AG08396 (cell line): ENCODE data around the gene KLHL26.
A peak's percentile ranks its signal among the peaks of the same experiment; 100 is the strongest.
"Not testable (repeated sequence)": the region's sequence is repeated elsewhere in the genome, so short reads cannot be mapped to it uniquely, and the experiment has no call there.

Experiments used
- DNase-seq: peaks from one replicate; pipeline ENCODE4 v3.0.0; 2012; ENCODE audit warnings: low spot score, mixed read lengths

KLHL26 gene

DNA sequence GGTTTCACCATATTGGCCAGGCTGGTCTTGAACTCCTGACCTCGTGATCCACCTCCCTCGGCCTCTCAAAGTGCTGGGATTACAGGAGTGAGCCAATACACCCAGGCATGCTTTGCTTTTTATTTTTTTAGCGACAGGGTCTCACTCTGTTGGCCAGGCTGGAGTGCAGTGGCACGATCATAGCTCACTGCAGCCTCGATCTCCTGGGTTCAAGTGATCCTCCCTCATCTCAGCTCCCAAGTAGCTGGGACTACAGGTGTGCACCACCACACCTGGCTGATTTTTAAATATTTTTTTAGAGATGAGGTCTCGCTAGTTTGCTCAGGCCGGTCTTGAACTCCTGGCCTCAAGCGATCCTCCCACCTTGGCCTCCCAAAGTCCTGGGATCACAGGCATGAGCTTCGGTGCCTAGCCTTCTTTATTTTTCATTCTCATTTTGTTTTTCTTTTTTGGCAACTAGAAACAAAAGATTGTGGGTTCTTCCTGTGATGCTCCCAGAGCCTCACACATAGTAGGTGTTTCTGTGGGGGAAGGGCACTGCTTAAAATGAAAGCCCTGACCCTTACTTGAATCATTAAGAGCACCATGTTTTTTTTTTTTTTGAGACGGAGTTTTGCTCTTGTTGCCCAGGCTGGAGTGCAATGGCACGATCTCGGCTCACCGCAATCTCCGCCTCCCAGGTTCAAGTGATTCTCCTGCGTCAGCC is 36.0 kb upstream of the KLHL26 start:
- DNase-seq: not testable (repeated sequence)

GRCh38 chr19:18601875-18602274 is 35.0 kb upstream of the KLHL26 start:
- DNase-seq: no peak

DNA sequence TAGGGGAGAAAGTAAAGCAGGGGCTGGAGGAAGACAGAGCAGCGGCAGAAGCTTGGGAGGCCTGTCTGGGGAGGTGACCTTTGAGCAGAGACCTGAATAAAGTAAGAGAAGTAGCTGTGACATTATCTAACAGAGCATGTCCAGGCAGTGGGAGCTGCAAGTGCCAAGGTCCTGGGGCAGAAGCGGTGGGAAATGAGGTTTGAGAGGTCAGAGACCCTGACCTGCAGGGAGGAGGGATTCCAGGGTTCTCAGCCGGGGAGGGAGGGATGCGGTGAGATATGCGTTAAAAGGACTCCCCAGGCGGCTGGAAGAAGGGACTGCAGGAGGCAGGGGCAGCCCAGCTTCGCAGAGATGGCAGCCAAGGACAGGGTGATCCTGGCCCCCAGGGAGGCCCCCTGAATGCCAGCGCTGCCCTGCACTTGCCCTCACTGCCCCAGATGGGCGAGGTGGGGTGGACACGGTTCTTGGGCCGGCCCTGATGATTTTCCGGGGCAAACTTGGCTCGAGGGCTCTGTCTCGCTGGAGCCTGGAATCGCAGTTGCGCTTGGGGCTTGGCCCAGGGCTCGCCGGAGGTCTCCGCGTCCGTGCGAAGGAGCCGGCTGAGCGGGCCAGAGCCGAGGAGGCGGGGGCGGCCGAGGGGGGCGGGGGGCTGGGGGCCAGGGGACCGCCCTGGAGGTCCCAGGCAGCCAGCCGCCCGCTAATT is 33.4 kb upstream of the KLHL26 start:
- peak; percentile 77 for DNase-seq

DNA sequence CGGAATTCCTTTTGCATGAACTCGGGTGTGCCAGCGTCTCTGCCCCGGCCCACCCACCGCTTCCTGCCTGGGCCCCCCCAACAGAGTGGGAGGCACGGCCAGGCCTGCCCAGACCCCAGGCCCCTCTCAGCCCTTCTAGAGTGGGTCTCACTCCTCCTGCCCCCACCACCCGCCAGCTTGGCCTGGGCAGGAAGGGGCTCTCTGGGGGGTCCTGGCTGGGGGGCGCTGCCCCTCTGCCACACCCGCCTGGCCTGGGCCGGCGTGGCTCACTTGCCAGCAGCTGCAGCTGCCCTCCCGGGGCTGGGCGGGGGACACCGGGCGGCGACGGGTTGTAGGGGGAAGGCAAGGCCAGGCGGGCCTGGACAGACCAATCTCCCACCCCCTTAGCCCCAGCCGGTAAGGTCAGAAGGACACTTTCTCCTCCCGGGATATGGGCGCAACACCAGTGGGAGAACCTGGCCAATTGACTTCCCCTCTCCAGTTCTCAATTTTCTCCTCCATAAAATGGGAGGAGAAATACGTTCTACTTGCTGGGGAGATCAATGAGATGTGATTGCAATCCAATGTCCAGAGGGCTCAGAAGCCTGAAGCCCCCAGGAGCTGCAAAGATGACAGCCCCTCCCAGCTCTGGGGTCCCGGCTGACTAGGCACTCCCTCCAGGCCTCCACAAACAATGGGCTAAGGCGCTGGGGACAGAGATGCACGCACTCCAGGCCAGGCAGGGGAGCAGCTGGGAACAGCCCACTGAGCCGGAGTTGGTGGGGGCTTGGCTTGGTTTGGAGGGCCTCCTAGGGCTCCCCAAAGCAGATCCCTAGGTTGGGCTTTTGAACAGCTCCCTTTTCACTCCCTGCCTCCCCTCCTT is 32.6 kb upstream of the KLHL26 start:
- peak; percentile 6 for DNase-seq

DNA sequence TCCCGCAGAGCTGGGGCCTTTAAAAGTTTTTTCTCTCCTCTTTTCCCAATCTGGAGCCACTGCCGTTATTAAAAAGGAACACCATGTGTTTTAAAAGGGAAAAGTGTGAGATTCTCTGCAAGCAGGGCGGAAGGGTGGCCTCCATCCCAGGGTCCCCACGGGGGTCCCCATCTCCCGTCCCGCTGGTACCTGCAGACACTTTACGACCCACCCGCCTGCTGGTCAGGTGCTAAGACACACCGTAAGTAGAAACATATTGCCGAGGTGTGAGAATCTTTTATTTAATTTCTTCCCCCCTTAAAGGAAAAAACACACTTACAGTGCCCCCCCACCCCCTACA is 32.0 kb upstream of the KLHL26 start:
- no peak for DNase-seq

DNA sequence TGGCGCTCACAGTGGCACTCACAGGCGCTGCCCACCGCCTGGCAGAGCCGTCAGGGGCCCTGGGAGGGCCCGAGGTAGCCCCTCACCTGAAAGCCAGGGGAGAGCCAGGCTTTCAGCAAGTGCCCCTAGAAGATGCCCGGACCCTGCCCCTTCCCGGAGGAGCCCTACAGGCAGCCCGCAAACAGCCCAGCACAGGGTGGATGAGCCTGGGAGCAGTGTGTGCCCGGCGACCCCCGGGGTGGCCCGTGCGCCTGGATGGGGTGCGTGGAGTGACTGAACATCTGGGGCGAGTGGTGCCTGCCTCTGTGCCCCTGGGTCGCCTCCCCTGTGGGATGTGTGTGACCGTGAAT is 31.7 kb upstream of the KLHL26 start:
- DNase-seq: no peak

GRCh38 chr19:18605546-18606280 is 31.1 kb upstream of the KLHL26 start:
- peak; percentile 33 for DNase-seq

DNA sequence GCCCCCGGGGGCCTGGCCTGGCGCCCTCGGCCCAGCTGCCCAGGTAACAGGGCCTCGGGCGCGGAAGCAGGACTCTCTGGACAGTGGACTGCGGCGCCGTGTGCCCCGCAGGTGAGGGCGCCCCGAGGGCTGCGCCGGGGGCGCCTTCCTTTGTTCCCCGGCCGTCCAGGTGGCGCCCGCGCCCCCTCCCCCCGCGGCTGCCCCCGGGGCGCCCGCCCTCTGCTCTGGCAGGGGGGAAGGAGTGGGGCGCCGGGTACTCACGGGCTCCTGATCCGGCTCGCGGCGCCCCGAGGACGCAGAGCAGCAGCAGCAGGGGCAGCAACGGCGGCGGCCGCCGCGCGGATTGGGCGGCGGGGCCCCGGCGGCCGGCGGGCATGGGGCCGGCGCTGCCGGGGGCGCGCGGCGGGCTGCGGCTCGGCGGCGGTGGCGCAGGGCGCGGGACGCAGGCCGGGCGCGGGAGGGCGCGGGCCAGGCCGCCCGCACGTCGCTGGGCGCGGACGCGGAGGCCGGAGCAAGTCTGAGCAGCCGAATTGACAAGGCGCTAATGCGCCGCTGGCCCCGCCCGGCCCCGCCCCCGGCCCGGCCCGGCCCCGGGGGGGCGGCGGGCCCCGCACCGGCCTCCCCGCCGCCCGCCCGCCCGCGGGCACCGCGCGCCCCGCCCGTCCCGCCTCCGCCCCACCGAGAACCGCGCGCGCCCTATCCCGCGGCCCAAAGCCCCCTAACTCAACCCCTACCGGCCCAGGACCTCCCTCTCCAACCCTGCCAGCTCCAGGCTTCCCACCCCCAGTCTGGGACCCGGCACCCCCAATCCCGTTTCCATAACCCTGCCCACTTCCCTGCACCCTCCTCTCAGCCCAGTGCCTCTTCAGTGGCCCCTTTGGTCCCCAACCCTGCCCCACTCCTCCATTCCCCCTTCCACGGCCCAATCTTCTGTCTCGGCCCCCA is 30.3 kb upstream of the KLHL26 start, which contains the start of gene CRLF1:
CRLF1 (minus strand) TSS at position 519 of the 945 bp plus-strand sequence; CDS start at position 376, 143 bp downstream.
- peak; percentile 47 for DNase-seq

GRCh38 chr19:18607226-18608101 is 29.4 kb upstream of the KLHL26 start:
- DNase-seq: peak; percentile 35

DNA sequence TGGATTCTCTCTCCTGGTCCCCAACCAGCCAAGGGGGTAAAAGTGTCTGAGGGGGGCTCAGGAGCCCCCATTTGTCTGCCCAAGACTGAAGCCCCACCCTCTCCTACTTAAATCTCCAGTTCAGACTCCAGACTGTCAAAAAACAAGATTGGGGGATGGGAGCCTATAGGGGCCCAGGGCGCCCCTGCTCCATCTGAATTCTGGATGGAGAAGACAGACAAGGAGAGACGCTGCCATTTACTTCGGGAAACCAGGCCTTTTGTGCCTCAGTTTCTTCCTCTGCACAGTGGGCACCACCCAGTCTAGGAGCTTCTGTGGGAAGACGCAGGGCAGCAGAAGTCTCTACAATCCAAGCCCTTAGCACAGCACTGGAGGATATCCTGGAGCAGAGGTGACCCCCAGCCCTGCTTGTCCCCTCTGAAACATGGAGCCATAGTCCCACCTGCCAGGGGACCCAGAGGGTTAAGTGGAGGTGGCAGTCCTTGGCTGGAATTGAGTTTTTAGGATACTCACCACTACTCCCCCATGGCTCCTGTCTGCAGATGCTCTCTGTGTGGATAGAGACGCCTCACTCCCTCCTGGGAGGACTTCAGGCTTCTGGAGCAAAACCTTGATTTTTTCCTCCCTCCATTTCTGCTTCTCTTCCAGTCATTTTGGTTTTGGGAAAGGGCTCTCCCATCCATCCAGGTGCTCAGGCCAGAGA is 28.6 kb upstream of the KLHL26 start:
- no peak for DNase-seq

- DNase-seq: no peak
Measured at GRCh38 chr19:18608805-18609716, 27.8 kb upstream of the KLHL26 start.

- no peak for DNase-seq
Measured at GRCh38 chr19:18609717-18610051, 27.1 kb upstream of the KLHL26 start.

DNA sequence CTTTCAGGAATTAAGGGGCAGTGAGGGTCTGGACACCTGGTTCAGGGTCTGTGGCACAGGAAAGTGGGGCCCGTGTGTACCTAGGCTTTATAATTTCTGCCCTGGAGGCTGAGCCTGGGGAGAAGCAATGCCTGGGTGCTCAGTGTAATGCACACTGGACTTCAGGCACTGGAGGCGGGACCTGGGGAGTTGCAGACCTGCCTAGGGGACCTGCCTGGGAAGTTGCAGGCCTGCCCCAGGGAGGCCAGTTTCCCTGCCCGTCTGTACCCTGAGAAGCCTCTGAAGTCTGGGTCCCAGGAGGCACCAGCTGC is 26.6 kb upstream of the KLHL26 start:
- DNase-seq: no peak

DNA sequence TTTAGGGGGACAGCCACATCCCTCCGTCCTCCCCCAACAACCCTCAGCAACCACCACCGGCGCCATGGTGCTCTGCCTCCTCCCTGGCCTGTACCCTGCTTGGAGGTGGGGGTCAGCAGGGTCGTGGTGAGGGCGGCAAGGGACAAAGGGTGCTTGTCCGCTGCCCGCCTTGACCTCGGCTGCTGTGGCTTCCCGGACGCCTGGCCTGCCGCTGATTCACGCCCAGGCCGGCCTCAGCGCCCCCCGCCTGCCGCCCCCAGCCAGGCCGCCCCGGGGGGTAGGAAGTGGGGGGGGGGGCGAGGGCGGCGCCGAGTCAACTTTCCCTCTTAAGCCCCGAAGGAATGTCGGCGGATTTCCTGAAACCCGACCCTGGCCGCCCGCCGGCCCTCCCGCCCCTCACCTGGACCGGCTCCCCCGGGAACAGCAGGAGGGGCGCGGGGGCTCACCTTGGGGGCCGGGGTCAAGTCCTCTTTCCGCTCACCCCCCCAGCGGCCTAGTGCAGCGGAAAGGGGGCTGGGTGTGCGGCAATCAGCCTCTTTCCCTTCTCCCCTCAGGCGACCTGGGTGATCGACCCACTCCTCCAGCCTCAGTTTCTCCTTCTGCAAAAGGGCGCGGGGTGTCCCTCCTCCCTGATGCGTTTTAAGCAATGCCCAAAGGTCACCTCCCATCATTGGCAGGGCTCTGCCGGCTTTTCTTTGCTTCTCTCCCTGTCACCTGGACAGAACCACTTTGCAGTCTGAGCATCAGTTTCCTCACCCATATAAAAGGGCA is 26.1 kb upstream of the KLHL26 start:
- DNase-seq: no peak

GRCh38 chr19:18611327-18612050 is 25.3 kb upstream of the KLHL26 start:
- DNase-seq: no peak

- DNase-seq: no peak
Measured at GRCh38 chr19:18612051-18612771, 24.6 kb upstream of the KLHL26 start.
